Breast epithelium (tissue), 3 donors: ENCODE data around the gene GPI.

Source experiments
- POLR2A ChIP-seq: fragments of 450-650 bp; IDR thresholded peaks from one replicate; pipeline ENCODE4 v1.6.1; 2016; ENCODE audit warnings: antibody characterized with exemption, mild to moderate bottlenecking, moderate library complexity
- TF ChIP-seq, protein P1 (sequence below), 3 donors: fragments of 450-650 bp; IDR thresholded peaks; one replicate each; pipeline ENCODE4 v1.5.1; 2016 to 2017; ENCODE audit warnings: antibody characterized with exemption in 3 of 3, mild to moderate bottlenecking in 3 of 3, moderate library complexity in 3 of 3

DNA sequence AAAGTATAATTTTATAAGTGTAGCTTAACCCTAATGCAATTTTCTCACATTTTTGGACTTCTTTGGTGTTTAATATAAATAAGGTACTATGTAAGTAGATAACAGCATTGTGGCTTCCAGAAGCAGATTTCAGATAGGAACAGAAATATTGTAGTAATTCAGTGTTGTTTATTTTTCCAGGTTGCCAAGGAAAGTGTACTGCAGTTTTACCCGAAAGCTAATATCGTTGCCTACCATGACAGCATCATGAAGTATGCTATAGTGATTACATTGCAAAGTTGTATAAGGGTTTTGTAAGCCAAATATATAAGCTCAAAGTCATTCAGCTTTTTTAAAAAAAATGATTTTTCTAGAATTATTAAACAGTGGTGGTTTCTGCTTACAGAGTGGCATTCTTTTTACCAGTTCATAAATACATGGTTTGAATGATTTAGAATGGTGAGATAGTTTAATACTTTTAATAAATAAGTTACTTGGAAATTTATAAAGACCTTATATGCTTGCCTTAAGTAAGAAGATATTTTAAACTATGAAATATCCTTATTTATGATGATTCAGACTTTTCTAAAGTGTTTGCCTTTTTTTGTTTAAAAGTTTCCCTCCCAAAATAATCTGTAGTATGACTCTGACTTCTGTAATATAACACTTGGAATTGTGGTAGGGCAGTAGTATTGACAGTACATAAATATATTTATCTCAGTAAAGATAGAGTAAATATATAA is 66.8 kb downstream of the GPI start:
- TF ChIP-seq, protein P1, sequence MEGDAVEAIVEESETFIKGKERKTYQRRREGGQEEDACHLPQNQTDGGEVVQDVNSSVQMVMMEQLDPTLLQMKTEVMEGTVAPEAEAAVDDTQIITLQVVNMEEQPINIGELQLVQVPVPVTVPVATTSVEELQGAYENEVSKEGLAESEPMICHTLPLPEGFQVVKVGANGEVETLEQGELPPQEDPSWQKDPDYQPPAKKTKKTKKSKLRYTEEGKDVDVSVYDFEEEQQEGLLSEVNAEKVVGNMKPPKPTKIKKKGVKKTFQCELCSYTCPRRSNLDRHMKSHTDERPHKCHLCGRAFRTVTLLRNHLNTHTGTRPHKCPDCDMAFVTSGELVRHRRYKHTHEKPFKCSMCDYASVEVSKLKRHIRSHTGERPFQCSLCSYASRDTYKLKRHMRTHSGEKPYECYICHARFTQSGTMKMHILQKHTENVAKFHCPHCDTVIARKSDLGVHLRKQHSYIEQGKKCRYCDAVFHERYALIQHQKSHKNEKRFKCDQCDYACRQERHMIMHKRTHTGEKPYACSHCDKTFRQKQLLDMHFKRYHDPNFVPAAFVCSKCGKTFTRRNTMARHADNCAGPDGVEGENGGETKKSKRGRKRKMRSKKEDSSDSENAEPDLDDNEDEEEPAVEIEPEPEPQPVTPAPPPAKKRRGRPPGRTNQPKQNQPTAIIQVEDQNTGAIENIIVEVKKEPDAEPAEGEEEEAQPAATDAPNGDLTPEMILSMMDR (IDR thresholded peaks at IDR 0.05), result no peak
- TF ChIP-seq POLR2A, result no peak
